ENCODE results near the gene S100A4.
"Not testable (repeated sequence)": the region's sequence is repeated elsewhere in the genome, so short reads cannot be mapped to it uniquely, and the experiment has no call there.

The S100A4 gene

DNA sequence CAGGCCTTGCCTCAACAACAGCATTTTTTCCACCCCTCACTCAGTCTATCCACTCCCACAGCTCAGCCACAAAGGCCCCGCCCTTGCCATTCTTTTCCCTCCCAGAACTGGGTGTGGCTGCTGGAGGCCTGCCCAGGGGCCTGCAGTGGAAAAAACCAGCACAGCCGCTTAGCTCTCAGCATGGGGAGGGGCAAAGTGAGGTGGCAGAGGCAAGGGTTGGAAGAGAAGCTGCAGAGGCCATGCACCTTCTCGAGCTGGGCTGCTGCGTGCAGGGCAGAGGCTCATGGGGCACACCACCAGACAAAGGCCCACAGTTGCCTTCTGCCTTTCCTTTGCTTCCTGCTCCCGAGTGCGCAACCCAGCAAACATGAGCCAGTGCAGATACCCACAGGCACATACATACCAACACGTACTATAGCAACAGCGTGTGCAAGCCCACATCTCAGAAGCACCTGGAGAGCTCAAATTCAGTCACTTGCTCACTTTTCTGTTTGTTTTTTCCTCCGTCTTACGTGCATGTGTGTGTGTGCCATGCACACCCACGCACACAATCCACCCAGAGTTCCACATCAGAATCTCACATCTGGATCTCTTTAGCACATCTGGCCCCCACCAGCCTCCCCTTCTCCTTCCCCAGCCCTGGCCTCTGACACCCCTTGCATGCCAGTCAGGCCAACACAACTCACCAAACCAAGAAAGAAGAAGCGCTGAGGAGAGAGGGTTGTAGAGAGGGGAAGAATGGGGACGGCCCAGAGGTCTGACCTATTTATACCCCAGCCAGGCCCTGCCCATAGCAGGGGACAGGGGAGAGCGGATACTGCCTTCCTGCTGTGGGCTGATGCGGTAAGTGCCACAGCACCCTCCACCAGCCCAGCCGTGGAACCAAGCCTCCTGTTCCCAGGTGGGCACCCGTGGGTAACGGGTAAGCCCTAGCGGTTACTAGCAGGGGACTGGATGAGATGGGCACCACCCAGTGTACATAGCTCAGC is at the start of gene S100A4:
Gene S100A4, minus strand, starts transcription at position 740 of the 989 bp plus-strand sequence. CDS start 1,012 bp downstream, outside the sequence.
- peak; percentile 84 for DNase-seq (ENCODE audit: low read depth)

- no peak for DNase-seq (ENCODE audit: low read depth)
Observed at GRCh38 chr1:153592748-153593147, 47.1 kb upstream of the S100A4 start.

GRCh38 chr1:153588482-153588881 is 42.9 kb upstream of the S100A4 start:
- DNase-seq (ENCODE audit: low read depth) = no peak

DNA sequence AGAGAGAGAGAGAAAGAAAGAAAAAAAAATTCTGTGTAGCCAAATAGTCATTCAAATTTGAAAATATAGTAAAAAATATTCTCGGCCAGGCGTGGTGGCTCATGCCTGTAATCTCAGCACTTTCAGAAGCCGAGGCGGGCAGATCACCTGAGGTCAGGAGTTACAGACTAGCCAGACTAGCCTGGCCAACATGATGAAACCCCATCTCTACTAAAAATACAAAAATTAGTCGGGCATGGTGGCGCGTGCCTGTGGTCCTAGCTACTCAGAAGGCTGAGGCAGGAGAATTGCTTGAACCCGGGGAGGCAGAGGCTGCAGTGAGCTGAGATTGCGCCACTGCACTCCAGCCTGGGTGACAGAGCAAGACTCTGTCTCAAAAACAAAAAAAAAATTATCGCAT is 42.4 kb upstream of the S100A4 start:
- DNase-seq (ENCODE audit: low read depth) = not testable (repeated sequence)

DNA sequence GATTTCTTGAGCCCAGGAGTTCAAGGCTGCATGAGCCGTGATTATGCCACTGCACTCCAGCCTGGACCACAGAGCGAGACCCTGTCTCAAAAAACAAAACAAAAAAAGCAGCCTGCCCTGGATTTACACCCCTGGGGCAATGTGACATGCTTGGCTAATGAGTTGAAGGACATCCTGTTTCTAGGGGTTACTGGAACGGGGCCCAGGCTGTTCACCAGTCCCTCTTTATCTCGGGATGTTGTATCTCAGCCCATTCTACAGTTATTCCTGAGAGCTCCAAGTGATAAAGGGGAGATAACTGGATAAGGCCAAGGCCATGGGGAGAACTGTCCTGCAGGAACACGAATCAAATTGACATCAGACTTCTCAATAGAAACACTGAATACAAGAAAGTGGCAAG is 41.7 kb upstream of the S100A4 start:
- no peak for DNase-seq (ENCODE audit: low read depth)

DNA sequence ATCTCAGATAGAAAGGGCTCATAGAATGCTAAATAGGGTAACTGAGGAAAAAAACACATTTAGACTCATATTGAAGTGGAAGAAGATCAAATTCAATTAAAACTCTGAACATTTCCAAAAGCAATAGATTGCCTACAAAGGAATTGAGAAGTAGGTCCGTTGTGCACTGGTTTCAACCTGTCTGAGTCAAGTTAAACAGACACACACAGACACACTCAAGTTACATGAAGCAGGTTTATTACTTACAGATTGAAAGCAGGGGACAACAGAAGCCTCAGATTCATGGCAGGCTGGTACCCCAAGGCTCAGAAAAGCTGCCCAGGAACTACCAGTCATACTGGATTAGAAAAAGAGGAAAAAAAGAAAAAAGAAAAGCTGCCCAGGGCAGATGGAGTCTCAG is 40.7 kb upstream of the S100A4 start:
- no peak for DNase-seq (ENCODE audit: low read depth)

GRCh38 chr1:153585006-153585405 is 39.4 kb upstream of the S100A4 start:
- no peak for DNase-seq (ENCODE audit: low read depth)

DNA sequence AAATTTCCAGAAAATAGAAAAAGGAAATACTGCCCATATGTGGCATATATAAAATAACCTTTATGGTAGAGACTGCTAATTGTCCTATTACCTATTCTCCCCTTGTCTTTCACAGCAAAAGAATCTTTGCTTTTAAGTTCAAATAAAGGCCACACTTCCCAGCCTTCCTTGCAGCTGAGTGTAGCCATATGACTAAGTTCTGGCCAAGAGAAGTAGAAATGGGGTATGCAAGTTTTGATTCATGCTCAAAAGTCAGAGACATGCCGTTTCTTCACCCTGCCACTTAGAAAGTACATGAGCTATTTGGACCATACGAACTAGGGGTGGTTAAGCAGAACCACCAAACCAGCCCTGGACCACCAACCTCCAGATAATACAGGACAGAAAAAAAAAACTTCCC is 38.4 kb upstream of the S100A4 start:
- no peak for DNase-seq (ENCODE audit: low read depth)

DNA sequence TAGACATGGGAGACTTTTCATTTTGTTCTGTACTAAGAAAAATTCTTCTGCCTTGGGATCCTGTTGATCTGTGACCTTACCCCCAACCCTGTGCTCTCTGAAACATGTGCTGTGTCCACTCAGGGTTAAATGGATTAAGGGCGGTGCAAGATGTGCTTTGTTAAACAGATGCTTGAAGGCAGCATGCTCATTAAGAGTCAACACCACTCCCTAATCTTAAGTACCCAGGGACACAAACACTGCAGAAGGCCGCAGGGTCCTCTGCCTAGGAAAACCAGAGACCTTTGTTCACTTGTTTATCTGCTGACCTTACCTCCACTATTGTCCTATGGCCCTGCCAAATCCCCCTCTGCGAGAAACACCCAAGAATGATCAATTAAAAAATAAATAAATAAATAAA is 37.9 kb upstream of the S100A4 start:
- not testable (repeated sequence) for DNase-seq (ENCODE audit: low read depth)

DNA sequence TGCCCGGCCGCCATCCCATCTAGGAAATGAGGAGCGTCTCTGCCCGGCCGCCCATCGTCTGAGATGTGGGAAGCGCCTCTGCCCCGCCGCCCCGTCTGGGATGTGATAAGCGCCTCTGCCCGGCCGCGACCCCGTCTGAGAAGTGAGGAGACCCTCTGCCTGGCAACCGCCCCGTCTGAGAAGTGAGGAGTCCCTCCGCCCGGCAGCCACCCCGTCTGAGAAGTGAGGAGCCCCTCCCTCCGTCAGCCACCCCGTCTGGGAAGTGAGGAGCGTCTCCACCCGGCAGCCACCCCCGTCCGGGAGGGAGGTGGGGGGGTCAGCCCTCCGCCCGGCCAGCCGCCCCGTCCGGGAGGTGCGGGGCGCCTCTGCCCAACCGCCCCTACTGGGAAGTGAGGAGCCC is 37.2 kb upstream of the S100A4 start:
- not testable (repeated sequence) for DNase-seq (ENCODE audit: low read depth)

- no peak for DNase-seq (ENCODE audit: low read depth)
Observed at GRCh38 chr1:153578936-153579335, 33.3 kb upstream of the S100A4 start.

DNA sequence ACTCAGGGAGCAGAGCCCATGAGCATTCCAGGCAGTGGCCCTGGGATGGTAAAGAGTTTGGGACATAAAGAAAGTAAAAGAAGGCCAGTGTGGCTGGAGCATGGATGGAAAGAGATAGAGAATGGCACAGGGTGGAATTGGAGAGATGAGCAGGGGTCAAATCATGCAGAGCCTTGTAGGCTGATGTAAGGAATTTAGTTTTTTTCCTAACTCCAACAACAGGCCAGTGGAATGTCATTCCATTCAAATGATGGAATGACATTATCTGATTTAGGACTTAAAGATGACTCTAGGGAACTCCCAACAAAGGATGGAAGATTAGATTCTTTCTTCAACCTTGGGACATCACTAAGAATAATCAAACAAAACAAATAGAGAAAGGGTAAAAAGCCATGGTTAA is 32.9 kb upstream of the S100A4 start:
- DNase-seq (ENCODE audit: low read depth) = no peak

GRCh38 chr1:153577624-153578051 is 32.0 kb upstream of the S100A4 start:
- DNase-seq (ENCODE audit: low read depth) = no peak

DNA sequence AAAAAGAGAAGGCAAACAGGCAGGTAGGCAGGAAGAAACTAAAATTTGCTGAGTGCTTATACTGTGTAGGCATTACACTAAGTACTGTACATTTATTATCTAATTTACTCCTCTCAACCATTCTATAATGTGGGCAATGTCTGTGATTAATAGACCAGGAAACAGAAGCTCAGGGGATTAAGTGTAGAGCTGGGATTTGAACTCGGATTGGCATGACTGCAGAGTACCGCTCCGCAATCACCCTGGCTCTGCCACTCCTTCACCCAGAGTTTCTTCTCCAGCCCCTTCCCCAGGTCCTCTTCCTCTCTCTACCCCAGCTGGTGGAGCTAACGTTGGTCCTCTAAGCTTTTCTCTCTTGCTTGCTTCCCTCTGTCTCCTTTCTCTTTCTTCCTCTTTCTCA is 31.5 kb upstream of the S100A4 start:
- DNase-seq (ENCODE audit: low read depth) = no peak

- DNase-seq (ENCODE audit: low read depth) = not testable (repeated sequence)
Observed at GRCh38 chr1:153575497-153575896, 29.9 kb upstream of the S100A4 start.

- not testable (repeated sequence) for DNase-seq (ENCODE audit: low read depth)
Observed at GRCh38 chr1:153575081-153575491, 29.5 kb upstream of the S100A4 start.

DNA sequence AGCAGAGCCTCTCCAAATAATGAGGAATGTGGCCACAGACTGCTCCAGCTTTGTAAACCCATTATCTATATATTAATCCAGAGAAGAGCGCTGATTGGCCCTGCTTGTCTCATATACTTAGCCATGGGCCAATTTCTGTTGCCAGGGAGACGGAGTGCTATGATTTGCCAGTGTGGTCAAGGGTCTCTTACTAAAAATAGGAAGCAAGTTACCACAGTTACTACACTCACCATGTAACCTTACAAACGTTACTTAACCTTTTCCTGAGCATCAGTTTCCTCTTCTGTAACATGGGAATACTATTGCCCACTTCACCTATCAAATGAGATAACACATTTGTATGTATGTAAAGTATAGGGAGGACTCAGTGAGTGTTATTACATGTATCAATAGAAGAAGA is 27.7 kb upstream of the S100A4 start:
- no peak for DNase-seq (ENCODE audit: low read depth)

GRCh38 chr1:153572569-153573015 is 27.0 kb upstream of the S100A4 start:
- DNase-seq (ENCODE audit: low read depth) = no peak

- no peak for DNase-seq (ENCODE audit: low read depth)
Observed at GRCh38 chr1:153571706-153572105, 26.1 kb upstream of the S100A4 start.

- DNase-seq (ENCODE audit: low read depth) = no peak
Observed at GRCh38 chr1:153570874-153571273, 25.3 kb upstream of the S100A4 start.

DNA sequence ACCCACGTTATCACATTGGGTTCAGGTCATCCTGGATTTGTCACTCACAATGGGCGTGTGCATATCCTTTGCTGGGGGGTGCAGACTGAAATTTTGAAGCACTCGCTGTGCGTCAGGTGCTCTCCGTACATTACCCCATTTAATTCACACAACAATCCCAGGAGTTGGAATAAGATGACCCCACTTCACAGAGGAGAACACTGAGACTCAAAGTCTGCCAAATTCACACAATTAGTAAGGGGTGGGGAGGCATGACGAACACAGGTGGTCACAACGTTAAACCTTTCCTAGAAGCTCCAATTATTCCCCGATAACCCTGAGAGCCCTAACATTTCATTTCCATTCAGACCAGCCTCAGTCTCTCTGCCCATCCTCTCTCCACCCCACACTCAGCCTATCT is 23.9 kb upstream of the S100A4 start:
- no peak for DNase-seq (ENCODE audit: low read depth)

DNA sequence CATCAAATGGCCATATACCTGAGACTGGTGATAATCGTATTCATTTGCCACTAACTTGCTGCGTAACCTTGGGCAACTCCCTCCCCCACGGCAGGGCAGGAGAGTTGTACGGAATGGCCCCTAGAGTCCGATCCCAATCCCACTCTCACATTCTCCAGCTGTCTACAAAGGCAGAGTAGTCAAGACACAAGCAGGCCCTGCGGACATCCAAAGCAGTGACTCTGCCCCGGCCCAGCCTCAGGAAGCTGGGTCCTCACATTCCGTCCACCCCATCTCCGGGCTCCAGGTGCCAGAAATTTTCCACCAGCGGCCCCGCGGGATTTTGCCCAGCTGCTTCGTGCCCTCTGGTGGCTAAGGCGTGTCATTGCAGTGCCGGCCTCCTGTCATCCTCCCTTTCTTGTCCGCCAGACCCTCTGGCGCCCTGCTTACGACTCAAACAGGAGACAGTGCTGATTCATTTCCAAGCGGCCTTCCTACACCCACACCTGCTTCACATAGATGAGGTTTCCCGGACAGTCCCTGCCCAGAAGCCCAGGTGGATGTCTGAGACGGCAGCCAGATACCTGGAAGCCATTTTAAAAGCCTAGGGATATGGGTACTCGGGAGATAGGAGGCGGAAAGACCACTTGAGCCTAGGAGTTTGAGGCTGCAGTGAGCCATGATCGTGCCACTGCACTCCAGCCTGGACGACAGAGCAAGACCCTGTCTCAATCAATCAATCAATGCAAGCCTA is 22.9 kb upstream of the S100A4 start:
- peak; percentile 73 for DNase-seq (ENCODE audit: low read depth)
